GM23248 (cell line): ENCODE data around the gene CLPX.

Experiments
- EZH2 ChIP-seq: fragments of 200-600 bp; sonication (generic); IDR thresholded peaks from 2 replicates; pipeline ENCODE4 v1.6.1; 2018; ENCODE audit warnings: antibody characterized with exemption, mild to moderate bottlenecking; ENCODE audit not compliant: insufficient read depth, poor library complexity, severe bottlenecking
- EZH2phosphoT487 ChIP-seq: fragments of 200-600 bp; sonication (generic); IDR thresholded peaks from 2 replicates; pipeline ENCODE4 v1.6.1; 2018; ENCODE audit warnings: antibody characterized with exemption, moderate library complexity, mild to moderate bottlenecking, low read depth; ENCODE audit not compliant: insufficient read depth

DNA sequence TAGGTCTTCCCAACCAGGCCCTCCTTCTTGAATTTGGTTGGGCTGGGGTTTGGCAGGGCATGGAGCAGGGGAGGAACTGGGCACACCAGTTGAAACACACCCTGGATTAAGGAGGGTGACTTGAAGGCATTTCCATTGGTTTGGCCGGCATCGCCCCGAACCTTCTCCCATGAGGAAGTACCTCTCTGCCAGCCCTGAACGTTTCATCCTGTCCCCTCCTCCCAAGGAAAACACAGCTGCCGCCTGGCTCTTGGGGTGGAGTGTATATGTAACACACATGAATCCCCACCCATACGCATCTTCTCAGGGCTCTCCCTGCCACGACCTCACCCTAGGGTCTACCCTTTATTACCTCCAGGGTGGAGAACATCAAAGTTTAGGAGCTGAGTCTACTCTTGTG lies 84.7 kb downstream of the CLPX start:
- TF ChIP-seq EZH2 (no peak), EZH2phosphoT487 (no peak)
